WTC11 (cell line): Measurements from ENCODE around the gene ZNF554.

Source experiments
- ZNF138 ChIP-seq: sonication (generic); formaldehyde crosslinking; conservative IDR thresholded peaks from 2 replicates; pipeline ENCODE4 v1.8.1; 2022; ENCODE audit warnings: mild to moderate bottlenecking, moderate library complexity, missing genetic modification reagents
- TF ChIP-seq, protein P1 (sequence below): sonication (generic); formaldehyde crosslinking; IDR thresholded peaks from 2 replicates; pipeline ENCODE4 v1.8.1; 2022; ENCODE audit warnings: mild to moderate bottlenecking, moderate library complexity, missing genetic modification reagents
- TF ChIP-seq, protein P2 (sequence below): fragments of 200-600 bp; IDR thresholded peaks from 2 replicates; pipeline ENCODE4 v1.8.0; 2022; ENCODE audit warnings: antibody characterized with exemption
- TF ChIP-seq, protein P3 (sequence below): sonication (generic); formaldehyde crosslinking; IDR thresholded peaks from 2 replicates; pipeline ENCODE4 v1.8.0; 2023; ENCODE audit warnings: missing genetic modification reagents

DNA sequence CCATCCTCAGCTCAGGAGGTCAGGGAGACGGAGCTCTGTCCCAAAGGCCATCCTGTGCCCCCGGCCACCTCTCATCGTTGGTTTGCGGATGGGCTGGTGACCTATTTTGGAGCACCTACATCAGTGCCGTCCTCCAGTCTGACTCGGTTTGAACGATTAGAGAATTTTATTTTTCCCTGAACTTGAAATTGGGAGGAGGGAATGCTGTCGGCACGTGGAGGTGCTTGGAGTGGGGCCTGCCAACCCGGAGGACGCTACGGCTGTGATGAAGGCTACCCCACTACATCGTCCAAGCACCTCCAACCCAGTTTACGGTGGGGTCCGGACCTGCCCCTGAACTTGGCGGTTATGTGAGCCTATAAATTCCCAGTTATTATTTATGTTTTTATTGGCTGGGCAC, 3.0 kb upstream of the ZNF554 start:
- TF ChIP-seq ZNF138 (CRISPR knock-in tag) = no peak
- TF ChIP-seq, protein P1, sequence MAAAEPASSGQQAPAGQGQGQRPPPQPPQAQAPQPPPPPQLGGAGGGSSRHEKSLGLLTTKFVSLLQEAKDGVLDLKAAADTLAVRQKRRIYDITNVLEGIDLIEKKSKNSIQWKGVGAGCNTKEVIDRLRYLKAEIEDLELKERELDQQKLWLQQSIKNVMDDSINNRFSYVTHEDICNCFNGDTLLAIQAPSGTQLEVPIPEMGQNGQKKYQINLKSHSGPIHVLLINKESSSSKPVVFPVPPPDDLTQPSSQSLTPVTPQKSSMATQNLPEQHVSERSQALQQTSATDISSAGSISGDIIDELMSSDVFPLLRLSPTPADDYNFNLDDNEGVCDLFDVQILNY (CRISPR knock-in tag) = no peak
- TF ChIP-seq, protein P2, sequence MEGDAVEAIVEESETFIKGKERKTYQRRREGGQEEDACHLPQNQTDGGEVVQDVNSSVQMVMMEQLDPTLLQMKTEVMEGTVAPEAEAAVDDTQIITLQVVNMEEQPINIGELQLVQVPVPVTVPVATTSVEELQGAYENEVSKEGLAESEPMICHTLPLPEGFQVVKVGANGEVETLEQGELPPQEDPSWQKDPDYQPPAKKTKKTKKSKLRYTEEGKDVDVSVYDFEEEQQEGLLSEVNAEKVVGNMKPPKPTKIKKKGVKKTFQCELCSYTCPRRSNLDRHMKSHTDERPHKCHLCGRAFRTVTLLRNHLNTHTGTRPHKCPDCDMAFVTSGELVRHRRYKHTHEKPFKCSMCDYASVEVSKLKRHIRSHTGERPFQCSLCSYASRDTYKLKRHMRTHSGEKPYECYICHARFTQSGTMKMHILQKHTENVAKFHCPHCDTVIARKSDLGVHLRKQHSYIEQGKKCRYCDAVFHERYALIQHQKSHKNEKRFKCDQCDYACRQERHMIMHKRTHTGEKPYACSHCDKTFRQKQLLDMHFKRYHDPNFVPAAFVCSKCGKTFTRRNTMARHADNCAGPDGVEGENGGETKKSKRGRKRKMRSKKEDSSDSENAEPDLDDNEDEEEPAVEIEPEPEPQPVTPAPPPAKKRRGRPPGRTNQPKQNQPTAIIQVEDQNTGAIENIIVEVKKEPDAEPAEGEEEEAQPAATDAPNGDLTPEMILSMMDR = no peak
- TF ChIP-seq, protein P3, sequence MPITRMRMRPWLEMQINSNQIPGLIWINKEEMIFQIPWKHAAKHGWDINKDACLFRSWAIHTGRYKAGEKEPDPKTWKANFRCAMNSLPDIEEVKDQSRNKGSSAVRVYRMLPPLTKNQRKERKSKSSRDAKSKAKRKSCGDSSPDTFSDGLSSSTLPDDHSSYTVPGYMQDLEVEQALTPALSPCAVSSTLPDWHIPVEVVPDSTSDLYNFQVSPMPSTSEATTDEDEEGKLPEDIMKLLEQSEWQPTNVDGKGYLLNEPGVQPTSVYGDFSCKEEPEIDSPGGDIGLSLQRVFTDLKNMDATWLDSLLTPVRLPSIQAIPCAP = no peak
